ENCODE results near the gene MRPS9. TPM values are rescaled to one million over a fixed set of nuclear protein-coding genes. Genes with fewer than 3 reads are reported as not detected.

MRPS9 gene
- total RNA-seq, 1 donor: 17.8 TPM

DNA sequence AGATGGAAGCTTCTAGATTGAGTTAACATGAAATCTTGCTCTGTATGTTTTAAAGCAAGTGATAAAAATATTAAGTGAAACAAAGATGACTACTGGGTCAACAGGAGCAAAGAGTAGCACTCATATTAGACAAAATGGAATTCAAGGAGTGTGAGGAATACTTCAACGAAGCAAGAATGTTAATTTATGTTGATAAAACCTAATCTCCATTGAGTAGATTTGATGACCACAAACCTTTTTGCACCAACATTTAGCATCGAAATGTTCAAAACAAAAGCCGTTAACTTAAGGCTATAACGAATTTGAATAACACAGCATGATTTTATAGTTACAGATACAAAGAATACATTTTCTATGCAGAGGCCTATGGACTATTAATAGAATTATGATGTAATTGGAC lies 35.7 kb downstream of the MRPS9 start:
- TF ChIP-seq, protein P1, sequence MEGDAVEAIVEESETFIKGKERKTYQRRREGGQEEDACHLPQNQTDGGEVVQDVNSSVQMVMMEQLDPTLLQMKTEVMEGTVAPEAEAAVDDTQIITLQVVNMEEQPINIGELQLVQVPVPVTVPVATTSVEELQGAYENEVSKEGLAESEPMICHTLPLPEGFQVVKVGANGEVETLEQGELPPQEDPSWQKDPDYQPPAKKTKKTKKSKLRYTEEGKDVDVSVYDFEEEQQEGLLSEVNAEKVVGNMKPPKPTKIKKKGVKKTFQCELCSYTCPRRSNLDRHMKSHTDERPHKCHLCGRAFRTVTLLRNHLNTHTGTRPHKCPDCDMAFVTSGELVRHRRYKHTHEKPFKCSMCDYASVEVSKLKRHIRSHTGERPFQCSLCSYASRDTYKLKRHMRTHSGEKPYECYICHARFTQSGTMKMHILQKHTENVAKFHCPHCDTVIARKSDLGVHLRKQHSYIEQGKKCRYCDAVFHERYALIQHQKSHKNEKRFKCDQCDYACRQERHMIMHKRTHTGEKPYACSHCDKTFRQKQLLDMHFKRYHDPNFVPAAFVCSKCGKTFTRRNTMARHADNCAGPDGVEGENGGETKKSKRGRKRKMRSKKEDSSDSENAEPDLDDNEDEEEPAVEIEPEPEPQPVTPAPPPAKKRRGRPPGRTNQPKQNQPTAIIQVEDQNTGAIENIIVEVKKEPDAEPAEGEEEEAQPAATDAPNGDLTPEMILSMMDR (IDR thresholded peaks at IDR 0.05; ENCODE audit: insufficient read depth, low read length): no peak
- DNase-seq (ENCODE audit: low read depth): no peak
- H3K4me3 ChIP-seq (ENCODE audit: low read depth, low read length): no peak overlapping the region

DNA sequence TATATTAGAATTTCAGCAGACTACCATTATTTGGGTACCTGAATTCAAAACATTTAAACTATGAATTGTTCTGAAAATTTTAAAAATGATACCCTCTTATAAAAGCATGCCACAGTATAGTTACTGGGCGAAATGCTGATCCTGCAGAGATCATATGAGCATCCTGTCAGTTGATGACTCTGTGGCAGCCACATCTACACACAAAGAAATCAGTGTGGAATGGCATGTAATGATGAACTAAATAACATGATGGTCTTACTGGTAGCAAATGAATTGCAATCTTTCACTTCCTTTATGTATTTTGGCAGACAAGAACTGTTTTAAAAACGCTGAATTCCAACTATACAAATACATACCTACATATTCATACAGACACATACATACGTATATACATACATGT lies 38.3 kb downstream of the MRPS9 start:
- DNase-seq (ENCODE audit: low read depth): no peak
- H3K4me3 ChIP-seq (ENCODE audit: low read depth, low read length): no peak overlapping the region
- TF ChIP-seq, protein P1 (IDR thresholded peaks at IDR 0.05; ENCODE audit: insufficient read depth, low read length): no peak

DNA sequence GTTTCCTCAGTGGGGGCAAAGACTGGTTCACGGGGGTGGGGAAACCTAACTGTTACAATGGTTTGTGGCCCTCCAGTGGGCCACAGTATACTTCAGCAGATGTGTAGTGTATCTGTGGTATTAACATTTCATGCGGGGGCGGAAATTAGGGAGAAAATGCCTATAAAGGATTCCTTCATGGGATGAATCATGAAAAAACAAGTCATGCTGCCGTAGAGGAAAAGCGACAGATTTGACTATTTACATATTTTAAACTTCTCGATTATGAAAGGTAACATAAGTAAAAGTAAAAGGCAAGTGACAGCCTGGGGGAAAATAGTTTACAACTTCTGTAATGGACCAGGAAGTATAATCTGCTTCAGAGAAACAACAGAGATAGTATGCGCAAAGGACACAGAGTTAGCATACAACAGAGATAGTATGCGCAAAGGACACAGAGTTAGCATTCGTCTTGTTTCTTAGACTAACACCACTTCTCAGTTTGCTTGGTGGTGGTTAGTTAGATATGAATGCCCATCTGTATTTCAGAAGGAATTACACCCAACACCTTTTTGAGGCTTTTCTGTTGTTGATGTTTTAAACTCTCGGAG lies 41.1 kb downstream of the MRPS9 start:
- H3K4me3 ChIP-seq (ENCODE audit: low read depth, low read length): no peak overlapping the region
- no peak for DNase-seq (ENCODE audit: low read depth)
- TF ChIP-seq, protein P1 (IDR thresholded peaks at IDR 0.05; ENCODE audit: insufficient read depth, low read length): no peak

DNA sequence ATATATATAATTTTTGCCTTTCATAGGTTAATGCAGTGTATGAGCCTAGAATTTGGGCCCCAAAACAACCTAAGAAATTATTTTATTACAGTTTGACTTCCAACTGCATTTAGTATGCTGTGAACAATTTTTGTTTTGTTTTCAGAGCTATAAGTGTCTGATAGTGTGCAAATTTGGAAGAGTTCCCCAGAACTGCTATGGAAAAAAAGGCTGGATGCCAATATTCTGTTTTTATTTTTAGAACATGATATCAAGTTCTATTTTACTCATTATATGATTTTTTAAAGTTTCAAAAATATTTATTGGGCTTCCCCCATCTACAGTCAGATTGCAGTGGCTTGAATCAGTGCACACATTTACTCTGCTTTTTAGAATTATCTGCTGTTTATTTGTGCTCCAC lies 42.6 kb downstream of the MRPS9 start:
- DNase-seq (ENCODE audit: low read depth): peak; percentile 9
- TF ChIP-seq, protein P1 (IDR thresholded peaks at IDR 0.05; ENCODE audit: insufficient read depth, low read length): no peak
- H3K4me3 ChIP-seq (ENCODE audit: low read depth, low read length): no peak overlapping the region

DNA sequence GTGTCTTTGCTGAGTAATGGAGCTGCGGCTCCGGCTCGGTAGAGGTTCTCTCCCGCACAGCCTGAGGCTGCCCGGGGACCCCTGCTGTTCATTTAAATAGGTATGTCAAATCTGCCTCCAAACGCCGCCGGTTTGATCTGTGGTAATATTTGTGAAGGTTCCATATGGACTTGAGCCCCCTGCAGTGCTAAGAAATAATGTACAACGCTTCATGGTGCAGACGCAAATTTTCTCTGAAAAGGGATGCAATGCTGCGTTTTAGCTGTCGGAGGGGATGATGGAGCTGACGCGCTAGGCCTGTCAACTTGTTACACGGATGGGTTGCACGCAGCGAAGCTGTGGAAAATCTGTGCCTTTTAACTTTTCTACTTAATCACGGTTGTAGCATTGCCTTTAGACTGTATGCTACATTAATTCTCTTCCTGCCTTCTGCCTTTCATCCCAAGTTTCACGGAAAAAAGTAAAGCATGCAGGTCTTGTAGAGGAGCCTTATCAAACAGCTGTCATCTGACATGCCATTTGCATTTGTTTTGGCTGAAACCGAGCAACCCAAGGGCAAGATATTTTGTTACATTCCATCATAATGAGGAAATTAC lies 43.2 kb downstream of the MRPS9 start:
- TF ChIP-seq, protein P1 (IDR thresholded peaks at IDR 0.05; ENCODE audit: insufficient read depth, low read length): no peak
- DNase-seq (ENCODE audit: low read depth): peak; percentile 45
- H3K4me3 ChIP-seq (ENCODE audit: low read depth, low read length): no peak overlapping the region

DNA sequence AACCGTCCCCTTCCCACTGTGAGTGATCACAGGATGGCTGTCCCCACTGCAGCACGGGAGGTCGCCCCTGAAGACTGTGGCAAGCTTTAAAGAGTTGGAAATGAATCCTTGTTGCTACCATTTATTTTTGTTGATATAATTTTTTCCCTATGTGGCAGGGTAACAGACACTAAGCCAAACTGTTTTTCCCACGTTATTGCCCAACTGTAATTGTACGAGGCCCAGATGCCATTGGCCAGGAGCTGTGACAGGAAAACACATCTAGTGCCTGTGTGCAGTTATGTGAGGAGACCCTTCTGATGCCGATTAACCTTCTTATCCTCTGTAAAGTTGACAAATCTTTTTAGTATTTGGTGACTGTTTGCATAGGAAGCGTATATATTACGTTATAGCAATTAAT lies 44.2 kb downstream of the MRPS9 start:
- no peak for DNase-seq (ENCODE audit: low read depth)
- TF ChIP-seq, protein P1 (IDR thresholded peaks at IDR 0.05; ENCODE audit: insufficient read depth, low read length): no peak
- no peak overlapping the region for H3K4me3 ChIP-seq (ENCODE audit: low read depth, low read length)

DNA sequence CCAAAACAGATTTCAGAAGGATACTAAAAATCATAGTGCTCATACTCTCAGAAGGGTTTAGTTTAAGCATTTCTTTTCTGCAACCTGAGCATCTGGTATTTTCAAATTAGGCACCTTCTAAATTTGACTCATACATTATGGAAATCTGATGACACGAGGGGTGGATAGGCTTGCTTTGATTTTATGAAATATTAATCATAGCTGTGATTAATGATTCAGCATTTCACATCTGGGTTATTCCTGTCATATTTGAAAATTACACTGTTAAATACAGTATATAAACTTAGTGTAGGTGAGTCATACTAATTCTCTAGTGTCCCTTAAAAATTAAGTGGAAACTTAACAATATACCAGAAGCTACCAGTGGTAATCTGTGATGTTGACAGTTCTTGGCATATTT lies 47.7 kb downstream of the MRPS9 start:
- TF ChIP-seq, protein P1 (IDR thresholded peaks at IDR 0.05; ENCODE audit: insufficient read depth, low read length): no peak
- no peak overlapping the region for H3K4me3 ChIP-seq (ENCODE audit: low read depth, low read length)
- DNase-seq (ENCODE audit: low read depth): no peak
